SK-N-SH treated with all-trans-retinoic acid at 6 μM for 48 hours (cell line): Measurements from ENCODE around the gene LRRC25.
A peak's percentile ranks its signal among the peaks of the same experiment; 100 is the strongest.

Experiments used
- ARNTL ChIP-seq: fragments of 450-650 bp; formaldehyde crosslinking; IDR thresholded peaks from 2 replicates; pipeline ENCODE4 v1.5.0; 2020; ENCODE audit warnings: low read depth, mild to moderate bottlenecking, moderate library complexity, borderline replicate concordance
- BACH2 ChIP-seq: fragments of 250-450 bp; sonication (Bioruptor Pico); IDR thresholded peaks from 2 replicates; pipeline ENCODE4 v1.9.0; 2021; ENCODE audit warnings: mild to moderate bottlenecking, borderline replicate concordance
- CREB5 ChIP-seq: fragments of 250-450 bp; sonication (Bioruptor Pico); IDR thresholded peaks from 2 replicates; pipeline ENCODE4 v1.5.1; 2020; ENCODE audit warnings: low read depth, mild to moderate bottlenecking, moderate library complexity
- ESRRG ChIP-seq: fragments of 250-450 bp; sonication (Bioruptor Pico); IDR thresholded peaks from 2 replicates; pipeline ENCODE4 v1.6.1; 2021; ENCODE audit warnings: mild to moderate bottlenecking
- ISL1 ChIP-seq: fragments of 250-450 bp; sonication (Bioruptor Pico); IDR thresholded peaks from 2 replicates; pipeline ENCODE4 v2.1.2; 2022; ENCODE audit warnings: mild to moderate bottlenecking, moderate library complexity
- OSR1 ChIP-seq: fragments of 250-450 bp; sonication (Bioruptor Pico); IDR thresholded peaks from 2 replicates; pipeline ENCODE4 v1.8.0; 2022; ENCODE audit warnings: moderate library complexity, mild to moderate bottlenecking, inconsistent platforms
- POU6F1 ChIP-seq: fragments of 250-450 bp; sonication (Bioruptor Pico); IDR thresholded peaks from 2 replicates; pipeline ENCODE4 v1.8.0; 2021; ENCODE audit warnings: low read depth, mild to moderate bottlenecking, moderate library complexity, borderline replicate concordance
- PPARA ChIP-seq: fragments of 250-450 bp; sonication (Bioruptor Pico); IDR thresholded peaks from 2 replicates; pipeline ENCODE4 v1.5.0; 2020; ENCODE audit warnings: mild to moderate bottlenecking, borderline replicate concordance
- RARB ChIP-seq: fragments of 250-450 bp; sonication (Bioruptor Pico); IDR thresholded peaks from 2 replicates; pipeline ENCODE4 v1.8.0; 2021; ENCODE audit warnings: mild to moderate bottlenecking, moderate library complexity
- TOX ChIP-seq: fragments of 250-450 bp; sonication (Bioruptor Pico); IDR thresholded peaks from 2 replicates; pipeline ENCODE4 v1.8.0; 2021; ENCODE audit warnings: mild to moderate bottlenecking, moderate library complexity, borderline replicate concordance
- ZFP3 ChIP-seq: fragments of 250-450 bp; sonication (Bioruptor Pico); IDR thresholded peaks from 2 replicates; pipeline ENCODE4 v1.5.0; 2020; ENCODE audit warnings: mild to moderate bottlenecking, moderate library complexity
- ZFP30 ChIP-seq: fragments of 450-650 bp; formaldehyde crosslinking; IDR thresholded peaks from 2 replicates; pipeline ENCODE4 v1.5.0; 2022; ENCODE audit warnings: mild to moderate bottlenecking, moderate library complexity
- ZNF70 ChIP-seq: fragments of 450-650 bp; formaldehyde crosslinking; IDR thresholded peaks from 2 replicates; pipeline ENCODE4 v1.5.0; 2020; ENCODE audit warnings: mild to moderate bottlenecking, moderate library complexity
- TF ChIP-seq, protein P1 (sequence below): fragments of 250-450 bp; sonication (Bioruptor Pico); IDR thresholded peaks from 2 replicates; pipeline ENCODE4 v1.8.0; 2020; ENCODE audit warnings: mild to moderate bottlenecking, moderate library complexity, borderline replicate concordance

- TF ChIP-seq ZFP3 (CRISPR knock-in tag) (peak; percentile 76), ESRRG (no peak), PPARA (no peak), BACH2 (CRISPR knock-in tag) (no peak), ZFP30 (no peak), TOX (no peak), ZNF70 (CRISPR knock-in tag) (no peak), RARB (CRISPR knock-in tag) (no peak), OSR1 (CRISPR knock-in tag) (no peak), POU6F1 (no peak), ISL1 (no peak), CREB5 (no peak), ARNTL (no peak)
- TF ChIP-seq, protein P1, sequence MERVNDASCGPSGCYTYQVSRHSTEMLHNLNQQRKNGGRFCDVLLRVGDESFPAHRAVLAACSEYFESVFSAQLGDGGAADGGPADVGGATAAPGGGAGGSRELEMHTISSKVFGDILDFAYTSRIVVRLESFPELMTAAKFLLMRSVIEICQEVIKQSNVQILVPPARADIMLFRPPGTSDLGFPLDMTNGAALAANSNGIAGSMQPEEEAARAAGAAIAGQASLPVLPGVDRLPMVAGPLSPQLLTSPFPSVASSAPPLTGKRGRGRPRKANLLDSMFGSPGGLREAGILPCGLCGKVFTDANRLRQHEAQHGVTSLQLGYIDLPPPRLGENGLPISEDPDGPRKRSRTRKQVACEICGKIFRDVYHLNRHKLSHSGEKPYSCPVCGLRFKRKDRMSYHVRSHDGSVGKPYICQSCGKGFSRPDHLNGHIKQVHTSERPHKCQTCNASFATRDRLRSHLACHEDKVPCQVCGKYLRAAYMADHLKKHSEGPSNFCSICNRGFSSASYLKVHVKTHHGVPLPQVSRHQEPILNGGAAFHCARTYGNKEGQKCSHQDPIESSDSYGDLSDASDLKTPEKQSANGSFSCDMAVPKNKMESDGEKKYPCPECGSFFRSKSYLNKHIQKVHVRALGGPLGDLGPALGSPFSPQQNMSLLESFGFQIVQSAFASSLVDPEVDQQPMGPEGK (CRISPR knock-in tag), result no peak
Measured at GRCh38 chr19:18386543-18387271, 10.7 kb downstream of the LRRC25 start.
